A673 (cell line): ENCODE measurements around the gene ING5.

Experiments used
- CTCF ChIP-seq: fragments of 300-800, 200-600 bp; sonication (generic); conservative IDR thresholded peaks from 2 replicates; pipeline ENCODE4 v1.5.1; 2017; ENCODE audit warnings: low read depth, mild to moderate bottlenecking, antibody characterized with exemption, low read length, moderate library complexity, mixed read lengths
- EZH2 ChIP-seq: fragments of 200-600 bp; sonication (generic); IDR thresholded peaks from 2 replicates; pipeline ENCODE4 v1.6.1; 2017; ENCODE audit warnings: borderline replicate concordance, low read depth, mild to moderate bottlenecking, mixed read lengths, antibody characterized with exemption, low read length; ENCODE audit not compliant: poor library complexity, severe bottlenecking

GRCh38 chr2:241777170-241777685 is 75.4 kb downstream of the ING5 start:
- TF ChIP-seq CTCF: no peak
- TF ChIP-seq EZH2: no peak
